SU-DHL-6 (cell line): ENCODE measurements around the gene SUCNR1.

Experiments
- H2AFZ ChIP-seq: fragments of 200-600 bp; sonication (generic); 2 replicates; pipeline ENCODE4 v1.6.1; 2014; ENCODE audit warnings: low read depth, mild to moderate bottlenecking, moderate library complexity, mixed read lengths, antibody characterized with exemption, low read length; ENCODE audit not compliant: severe bottlenecking
- H3F3A ChIP-seq: fragments of 200-600 bp; shearing (Covaris generic); 2 replicates; pipeline ENCODE4 v1.6.0; 2016; ENCODE audit warnings: antibody characterized with exemption, mild to moderate bottlenecking; ENCODE audit not compliant: insufficient read depth
- H3K27ac ChIP-seq: fragments of 200-600 bp; sonication (generic); 2 replicates; pipeline ENCODE4 v1.5.1; 2016; ENCODE audit warnings: low read depth, mild to moderate bottlenecking, low read length, moderate library complexity, mixed read lengths
- H3K27me3 ChIP-seq: fragments of 200-600 bp; sonication (generic), shearing (Covaris generic); 2 replicates; pipeline ENCODE4 v1.6.0; 2014; ENCODE audit warnings: mild to moderate bottlenecking, low read length
- H3K36me3 ChIP-seq: fragments of 200-600 bp; sonication (generic); 2 replicates; pipeline ENCODE4 v1.6.1; 2014; ENCODE audit warnings: mild to moderate bottlenecking, low read length, mixed read lengths
- H3K4me2 ChIP-seq: fragments of 300-600, 200-600 bp; shearing (Covaris generic), sonication (generic); 2 replicates; pipeline ENCODE4 v1.6.0; 2014; ENCODE audit warnings: low read length, low read depth, mild to moderate bottlenecking; ENCODE audit not compliant: poor library complexity, severe bottlenecking
- H3K4me3 ChIP-seq: fragments of 200-600 bp; sonication (generic); 2 replicates; pipeline ENCODE4 v1.5.1; 2014; ENCODE audit warnings: antibody characterized with exemption, low read length, mild to moderate bottlenecking, mixed read lengths; ENCODE audit not compliant: insufficient read depth, poor library complexity, severe bottlenecking
- H3K79me2 ChIP-seq: fragments of 200-600 bp; sonication (generic); 2 replicates; pipeline ENCODE4 v1.6.1; 2014; ENCODE audit warnings: mild to moderate bottlenecking, low read length, moderate library complexity; ENCODE audit not compliant: insufficient read depth
- H3K9ac ChIP-seq: fragments of 200-600 bp; sonication (generic); 2 replicates; pipeline ENCODE4 v1.7.0; 2014; ENCODE audit warnings: mild to moderate bottlenecking, low read length
- H3K9me2 ChIP-seq: fragments of 200-600 bp; sonication (generic); replicated peaks from 2 replicates; pipeline ENCODE4 v1.6.1; 2014; ENCODE audit warnings: low read length; ENCODE audit not compliant: insufficient read depth
- H3K9me3 ChIP-seq: fragments of 200-600 bp; sonication (generic); 2 replicates; pipeline ENCODE4 v1.6.1; 2014; ENCODE audit warnings: low read length, mixed read lengths; ENCODE audit not compliant: insufficient read depth
- H4K20me1 ChIP-seq: fragments of 200-600 bp; sonication (generic); 2 replicates; pipeline ENCODE4 v1.6.1; 2014; ENCODE audit warnings: low read depth, mild to moderate bottlenecking, antibody characterized with exemption, low read length, moderate library complexity, mixed read lengths
- CTCF ChIP-seq: fragments of 200-600 bp; sonication (generic); IDR thresholded peaks from one replicate; pipeline ENCODE4 v1.5.1; 2017; ENCODE audit warnings: antibody characterized with exemption, mild to moderate bottlenecking, low read length, moderate library complexity; ENCODE audit not compliant: insufficient read depth, poor library complexity, severe bottlenecking
- EZH2phosphoT487 ChIP-seq: fragments of 200-600 bp; sonication (generic), shearing (Covaris generic); conservative IDR thresholded peaks from 2 replicates; pipeline ENCODE4 v1.6.1; 2018; ENCODE audit warnings: mild to moderate bottlenecking, antibody characterized with exemption, low read length, moderate library complexity, mixed read lengths

Gene SUCNR1

GRCh38 chr3:151856118-151856517 lies 17.3 kb upstream of the SUCNR1 start:
- no peaks in the 10 kb centered on the region for H3K27me3 ChIP-seq
- no peaks in the 10 kb centered on the region for H3K9me3 ChIP-seq
- no peak overlapping the region for H3K4me3 ChIP-seq
- no peaks in the 10 kb centered on the region for H3K9me2 ChIP-seq
- H2AFZ ChIP-seq: no peak overlapping the region
- TF ChIP-seq EZH2phosphoT487: no peak
- TF ChIP-seq CTCF: no peak
- no peak overlapping the region for H3K27ac ChIP-seq
- no peak overlapping the region for H3K9ac ChIP-seq
- H3K36me3 ChIP-seq: no peaks in the 10 kb centered on the region
- no peaks in the 10 kb centered on the region for H3F3A ChIP-seq
- H3K4me2 ChIP-seq: no peak overlapping the region
- no peaks in the 10 kb centered on the region for H3K79me2 ChIP-seq
- no peaks in the 10 kb centered on the region for H4K20me1 ChIP-seq

GRCh38 chr3:151856641-151857040 lies 16.8 kb upstream of the SUCNR1 start:
- no peak overlapping the region for H3K4me3 ChIP-seq
- TF ChIP-seq CTCF (no peak), EZH2phosphoT487 (no peak)
- no peaks in the 10 kb centered on the region for H3F3A ChIP-seq
- no peaks in the 10 kb centered on the region for H3K27me3 ChIP-seq
- H3K9ac ChIP-seq: no peak overlapping the region
- no peaks in the 10 kb centered on the region for H3K9me2 ChIP-seq
- no peak overlapping the region for H3K4me2 ChIP-seq
- H3K79me2 ChIP-seq: no peaks in the 10 kb centered on the region
- no peaks in the 10 kb centered on the region for H3K9me3 ChIP-seq
- H3K27ac ChIP-seq: no peak overlapping the region
- no peak overlapping the region for H2AFZ ChIP-seq
- no peaks in the 10 kb centered on the region for H4K20me1 ChIP-seq
- no peaks in the 10 kb centered on the region for H3K36me3 ChIP-seq

GRCh38 chr3:151859233-151859673 lies 14.2 kb upstream of the SUCNR1 start:
- Histone ChIP-seq H3K79me2 (no peaks in the 10 kb centered on the region), H3K27me3 (no peaks in the 10 kb centered on the region), H3K9ac (no peak overlapping the region), H2AFZ (no peak overlapping the region), H3K4me2 (no peak overlapping the region), H4K20me1 (no peaks in the 10 kb centered on the region), H3K9me2 (no peaks in the 10 kb centered on the region), H3K36me3 (no peaks in the 10 kb centered on the region), H3K4me3 (no peak overlapping the region), H3K9me3 (no peaks in the 10 kb centered on the region), H3K27ac (no peak overlapping the region), H3F3A (no peaks in the 10 kb centered on the region)
- TF ChIP-seq EZH2phosphoT487: no peak
- TF ChIP-seq CTCF: no peak

- H3K27ac ChIP-seq: no peak overlapping the region
- TF ChIP-seq CTCF (no peak), EZH2phosphoT487 (no peak)
- no peak overlapping the region for H2AFZ ChIP-seq
- no peaks in the 10 kb centered on the region for H3K27me3 ChIP-seq
- H3K9me3 ChIP-seq: no peaks in the 10 kb centered on the region
- H3K4me3 ChIP-seq: no peak overlapping the region
- H4K20me1 ChIP-seq: no peaks in the 10 kb centered on the region
- no peak overlapping the region for H3K9ac ChIP-seq
- H3K4me2 ChIP-seq: no peak overlapping the region
- H3K36me3 ChIP-seq: no peaks in the 10 kb centered on the region
- no peaks in the 10 kb centered on the region for H3K9me2 ChIP-seq
- no peaks in the 10 kb centered on the region for H3K79me2 ChIP-seq
- no peaks in the 10 kb centered on the region for H3F3A ChIP-seq
Observed at GRCh38 chr3:151859905-151860304, 13.5 kb upstream of the SUCNR1 start.
